ENCODE measurements around the gene SMARCAD1.

SMARCAD1 gene

GRCh38 chr4:94325835-94326234, 118.2 kb downstream of the SMARCAD1 start:
- TF ChIP-seq, protein P1, sequence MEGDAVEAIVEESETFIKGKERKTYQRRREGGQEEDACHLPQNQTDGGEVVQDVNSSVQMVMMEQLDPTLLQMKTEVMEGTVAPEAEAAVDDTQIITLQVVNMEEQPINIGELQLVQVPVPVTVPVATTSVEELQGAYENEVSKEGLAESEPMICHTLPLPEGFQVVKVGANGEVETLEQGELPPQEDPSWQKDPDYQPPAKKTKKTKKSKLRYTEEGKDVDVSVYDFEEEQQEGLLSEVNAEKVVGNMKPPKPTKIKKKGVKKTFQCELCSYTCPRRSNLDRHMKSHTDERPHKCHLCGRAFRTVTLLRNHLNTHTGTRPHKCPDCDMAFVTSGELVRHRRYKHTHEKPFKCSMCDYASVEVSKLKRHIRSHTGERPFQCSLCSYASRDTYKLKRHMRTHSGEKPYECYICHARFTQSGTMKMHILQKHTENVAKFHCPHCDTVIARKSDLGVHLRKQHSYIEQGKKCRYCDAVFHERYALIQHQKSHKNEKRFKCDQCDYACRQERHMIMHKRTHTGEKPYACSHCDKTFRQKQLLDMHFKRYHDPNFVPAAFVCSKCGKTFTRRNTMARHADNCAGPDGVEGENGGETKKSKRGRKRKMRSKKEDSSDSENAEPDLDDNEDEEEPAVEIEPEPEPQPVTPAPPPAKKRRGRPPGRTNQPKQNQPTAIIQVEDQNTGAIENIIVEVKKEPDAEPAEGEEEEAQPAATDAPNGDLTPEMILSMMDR (conservative IDR thresholded peaks at IDR 0.05; ENCODE audit: low read depth): no peak
- no peak for DNase-seq (ENCODE audit: low spot score)
- H3K27ac ChIP-seq: no peak overlapping the region
- POLR2A ChIA-PET (ENCODE audit: low non-redundant PET): no interaction called here
- CTCF ChIA-PET: no interaction called here

- TF ChIP-seq, protein P1 (conservative IDR thresholded peaks at IDR 0.05; ENCODE audit: low read depth): no peak
- CTCF ChIA-PET: interaction anchor here (0.5 kb wide), 1 partner anchor 262 kb away, joined by 3 read pairs; no protein-coding TSS in a partner anchor
- POLR2A ChIA-PET (ENCODE audit: low non-redundant PET): no interaction called here
These were observed 122.3 kb downstream of the SMARCAD1 start for GRCh38 chr4:94329933-94330332.

DNA sequence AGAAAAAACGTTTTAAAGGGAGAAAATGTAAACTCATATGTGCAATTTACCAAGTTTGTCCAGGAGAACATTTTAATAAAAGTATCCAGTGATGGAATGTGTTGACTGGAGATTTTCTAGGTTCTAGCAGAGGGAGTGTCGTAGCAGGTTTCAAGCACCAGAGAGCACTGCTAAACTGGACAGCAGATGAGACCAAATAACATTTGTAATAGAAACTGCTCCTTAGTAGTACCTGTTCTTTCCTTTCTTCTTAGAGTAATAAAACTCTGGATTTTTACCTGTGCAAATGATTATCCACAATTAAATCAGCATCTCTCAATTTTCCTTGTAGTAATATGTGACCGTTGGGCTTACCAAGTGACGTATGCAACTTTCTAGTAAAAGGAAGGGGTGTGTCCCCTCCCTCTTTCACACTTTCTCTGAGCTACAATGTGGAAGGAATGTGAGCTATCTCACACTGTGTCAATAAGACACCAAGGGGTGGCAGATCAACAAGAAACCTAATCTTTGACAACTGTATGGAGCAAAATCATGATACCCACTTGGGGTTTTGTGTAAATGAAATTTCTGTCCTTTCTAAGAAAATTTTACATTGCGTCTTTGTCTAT, 125.4 kb downstream of the SMARCAD1 start:
- ChIA-PET CTCF (no interaction called here), POLR2A (ENCODE audit: low non-redundant PET) (no interaction called here)
- no peak overlapping the region for H3K27ac ChIP-seq
- no peak for DNase-seq (ENCODE audit: low spot score)
- TF ChIP-seq, protein P1 (conservative IDR thresholded peaks at IDR 0.05; ENCODE audit: low read depth): no peak

More at GRCh38 chr4:94329933-94330332, 122.3 kb downstream of the SMARCAD1 start:
- no peak overlapping the region for H3K27ac ChIP-seq
- no peak for DNase-seq (ENCODE audit: low spot score)

- no peak overlapping the region for H3K27ac ChIP-seq
- DNase-seq (ENCODE audit: low spot score): no peak
- CTCF ChIA-PET: no interaction called here
- TF ChIP-seq, protein P1 (conservative IDR thresholded peaks at IDR 0.05; ENCODE audit: low read depth): no peak
- POLR2A ChIA-PET (ENCODE audit: low non-redundant PET): no interaction called here
These were observed 126.2 kb downstream of the SMARCAD1 start for GRCh38 chr4:94333866-94334265.

GRCh38 chr4:94334476-94334875, 126.8 kb downstream of the SMARCAD1 start:
- ChIA-PET POLR2A (ENCODE audit: low non-redundant PET) (no interaction called here), CTCF (no interaction called here)
- DNase-seq (ENCODE audit: low spot score): no peak
- H3K27ac ChIP-seq: no peak overlapping the region
- TF ChIP-seq, protein P1 (conservative IDR thresholded peaks at IDR 0.05; ENCODE audit: low read depth): no peak

- POLR2A ChIA-PET (ENCODE audit: low non-redundant PET): no interaction called here
- CTCF ChIA-PET: no interaction called here
- DNase-seq (ENCODE audit: low spot score): no peak
- TF ChIP-seq, protein P1 (conservative IDR thresholded peaks at IDR 0.05; ENCODE audit: low read depth): no peak
- no peak overlapping the region for H3K27ac ChIP-seq
These were observed 127.3 kb downstream of the SMARCAD1 start for GRCh38 chr4:94334962-94335361.
